A549 (cell line): ENCODE measurements around the gene ADGRG6. TPM values are rescaled to one million over a fixed set of nuclear protein-coding genes. Genes with fewer than 3 reads are reported as not detected.
A peak's percentile ranks its signal among the peaks of the same experiment; 100 is the strongest.

ENCODE experiments used
- ATAC-seq, 2 experiments: fragments of 200-7000 bp in 1 of 2; fragments of >200 bp in 1 of 2; cut with Nextera tagmentation in 1 of 2; cut with Tn5 transposase in 1 of 2; 3 replicates each; pipeline versions ENCODE4 v1.8.0 to v1.9.1; 2018 to 2020; ENCODE audit warnings: mild to moderate bottlenecking in 1 of 2, moderate library complexity in 1 of 2
- CTCF ChIA-PET: fragments of 300-600 bp; sonication (Branson Sonifier 250); formaldehyde crosslinking; extraction: SDS; loops from one replicate; lab custom pipeline; 2021; ENCODE audit warnings: antibody characterized with exemption, inconsistent platforms; lab: Yijun Ruan, JAX
- POLR2A ChIA-PET: fragments of 350-600 bp; formaldehyde crosslinking; extraction: SDS; loops from one replicate; lab custom pipeline; 2021; ENCODE audit warnings: antibody characterized with exemption, inconsistent platforms; lab: Yijun Ruan, JAX
- DNase-seq, 2 experiments: peaks; one replicate each; pipeline versions ENCODE4 v3.0.0 to v3.0.0-alpha.2; 2011 to 2016; ENCODE audit warnings: low read depth in 1 of 2, low spot score in 1 of 2
- FAIRE-seq: peaks from 2 replicates; lab custom pipeline; 2011; peaks lifted over from hg19 to GRCh38; lab: Jason Lieb, UNC
- H3K27ac ChIP-seq, 2 experiments: fragments of >200 bp; sonication (Bioruptor Twin); formaldehyde crosslinking; 3 replicates each; pipeline ENCODE4 v1.5.1; 2016 to 2017
- H3K4me1 ChIP-seq: fragments of >200 bp; sonication (Bioruptor Twin); formaldehyde crosslinking; 3 replicates; pipeline ENCODE4 v1.6.1; 2016
- H3K4me2 ChIP-seq: fragments of >200 bp; sonication (Bioruptor Twin); formaldehyde crosslinking; 3 replicates; pipeline ENCODE4 v1.6.1; 2016
- H3K4me3 ChIP-seq: fragments of >200 bp; sonication (Bioruptor Twin); formaldehyde crosslinking; 3 replicates; pipeline ENCODE4 v1.5.1; 2016
- H3K9me3 ChIP-seq: fragments of >200 bp; sonication (Bioruptor Twin); formaldehyde crosslinking; 3 replicates; pipeline ENCODE4 v1.6.1; 2016
- ATOH8 ChIP-seq: fragments of 250-450 bp; sonication (Bioruptor Pico); IDR thresholded peaks from 2 replicates; pipeline ENCODE4 v1.5.0; 2020; ENCODE audit warnings: low read depth, mild to moderate bottlenecking, moderate library complexity
- E2F6 ChIP-seq: IDR thresholded peaks from 2 replicates; pipeline ENCODE4 v1.6.1; 2012; ENCODE audit warnings: low read depth, borderline replicate concordance
- FOXS1 ChIP-seq: fragments of 250-450 bp; sonication (Bioruptor Pico); IDR thresholded peaks from 2 replicates; pipeline ENCODE4 v1.5.0; 2020; ENCODE audit warnings: mild to moderate bottlenecking, moderate library complexity
- GATA3 ChIP-seq: IDR thresholded peaks from 2 replicates; pipeline ENCODE4 v1.6.1; 2012; ENCODE audit warnings: borderline replicate concordance
- HES2 ChIP-seq: fragments of >200 bp; sonication (Bioruptor Twin); formaldehyde crosslinking; IDR thresholded peaks from 2 replicates; pipeline ENCODE4 v1.6.1; 2016
- HEYL ChIP-seq: fragments of 250-450 bp; sonication (Bioruptor Pico); IDR thresholded peaks from 2 replicates; pipeline ENCODE4 v1.8.0; 2021; ENCODE audit warnings: mild to moderate bottlenecking, moderate library complexity
- HMGXB4 ChIP-seq: fragments of 250-450 bp; sonication (Bioruptor Pico); IDR thresholded peaks from 2 replicates; pipeline ENCODE4 v1.5.0; 2021; ENCODE audit warnings: mild to moderate bottlenecking, moderate library complexity, borderline replicate concordance
- HOXA7 ChIP-seq: fragments of 250-450 bp; sonication (Bioruptor Pico); IDR thresholded peaks from 2 replicates; pipeline ENCODE4 v1.5.0; 2020; ENCODE audit warnings: mild to moderate bottlenecking, moderate library complexity
- JUN ChIP-seq, 2 experiments: fragments of >200 bp; sonication (Bioruptor Twin); formaldehyde crosslinking; IDR thresholded peaks; 2 replicates in 1 of 2; 3 replicates in 1 of 2; pipeline ENCODE4 v1.6.1; 2016 to 2017
- JUNB ChIP-seq: fragments of >200 bp; sonication (Bioruptor Twin); formaldehyde crosslinking; IDR thresholded peaks from 2 replicates; pipeline ENCODE4 v1.6.1; 2016
- KDM5A ChIP-seq: fragments of 200-600 bp; sonication (generic); IDR thresholded peaks from 2 replicates; pipeline ENCODE4 v1.6.1; 2016; ENCODE audit warnings: antibody characterized with exemption, mild to moderate bottlenecking
- MAFK ChIP-seq: fragments of 450-650 bp; IDR thresholded peaks from 2 replicates; pipeline ENCODE4 v1.6.1; 2014; ENCODE audit not compliant: partially characterized antibody
- MAZ ChIP-seq: fragments of 150-350 bp; IDR thresholded peaks from 2 replicates; pipeline ENCODE4 v1.6.1; 2014; ENCODE audit warnings: antibody characterized with exemption, low read depth, low read length, borderline replicate concordance
- POLR2A ChIP-seq: IDR thresholded peaks from 2 replicates; pipeline ENCODE4 v1.6.1; 2012; ENCODE audit warnings: mild to moderate bottlenecking, low read length
- POLR2AphosphoS2 ChIP-seq: conservative IDR thresholded peaks from 2 replicates; pipeline ENCODE4 v1.6.1; 2012; ENCODE audit warnings: low read length, improper control_type of control experiment, inconsistent platforms
- RARB ChIP-seq: fragments of 250-450 bp; sonication (Bioruptor Pico); IDR thresholded peaks from 2 replicates; pipeline ENCODE4 v1.8.0; 2021; ENCODE audit warnings: mild to moderate bottlenecking, moderate library complexity
- RCOR1 ChIP-seq: fragments of 150-350 bp; IDR thresholded peaks from 2 replicates; pipeline ENCODE4 v1.6.1; 2014; ENCODE audit warnings: antibody characterized with exemption, low read length, low read depth
- ZC3H11A ChIP-seq: fragments of 450-650 bp; IDR thresholded peaks from 2 replicates; pipeline ENCODE4 v1.6.1; 2014; ENCODE audit warnings: antibody characterized with exemption, mild to moderate bottlenecking
- ZNF302 ChIP-seq: fragments of 250-450 bp; sonication (Bioruptor Pico); IDR thresholded peaks from 2 replicates; pipeline ENCODE4 v1.9.0; 2021; ENCODE audit warnings: inconsistent platforms, mild to moderate bottlenecking, moderate library complexity
- WGBS: methylation state at CpG from one replicate; pipeline ENCODE4 v1.1.6; 2017; ENCODE audit errors: missing lambda C conversion rate; 5-methylcytosine and 5-hydroxymethylcytosine counted together
- polyA plus RNA-seq, 4 experiments: library from polyadenylated mRNA; depleted of rRNA in 3 of 4; stranded (reverse); fragments of >200 nt; fragmentation: RNase III in 1 of 4; extraction: RNeasy Plus Mini Kit Qiagen cat#74134 plus additional on column Dnase treatment in 1 of 4; gene quantifications; 2 replicates in 3 of 4; 3 replicates in 1 of 4; pipeline ENCODE4 v1.2.3, GENCODE V29; 2011 to 2017
- TF ChIP-seq, protein P1 (sequence below): fragments of 150-350 bp; IDR thresholded peaks from 2 replicates; pipeline ENCODE4 v1.6.1; 2014; ENCODE audit warnings: low read depth, mild to moderate bottlenecking, low read length

ADGRG6 gene
- polyA plus RNA-seq, 2 of the 4 experiments (the other 2 are of a cell fraction): 55.4 to 181 TPM

DNA sequence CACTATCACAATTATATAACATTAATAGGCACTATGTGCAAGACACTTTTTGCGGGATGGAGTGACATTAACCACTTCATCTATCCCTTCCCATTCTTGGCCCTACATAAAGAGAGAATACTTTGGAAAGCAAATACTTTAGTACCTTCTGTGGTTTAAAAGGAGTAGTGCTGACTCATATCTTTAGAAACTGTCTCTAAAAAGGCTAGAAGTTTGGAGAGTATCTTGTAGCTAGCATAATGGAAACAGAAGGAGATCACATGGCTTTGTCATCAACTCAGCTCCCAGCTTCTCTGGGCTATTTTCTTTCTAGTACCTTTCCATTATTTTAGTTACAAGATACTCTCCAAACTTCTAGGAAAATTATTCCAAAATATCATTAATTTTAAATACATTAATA is 157.5 kb downstream of the ADGRG6 start:
- CTCF ChIA-PET: interaction anchor here (1.3 to 2.0 kb wide), 2 partner anchors 15 to 312 kb away, joined by 4 to 5 read pairs; partner anchors contain the start of genes NMBR and VTA1
- POLR2A ChIA-PET: no interaction called here

DNA sequence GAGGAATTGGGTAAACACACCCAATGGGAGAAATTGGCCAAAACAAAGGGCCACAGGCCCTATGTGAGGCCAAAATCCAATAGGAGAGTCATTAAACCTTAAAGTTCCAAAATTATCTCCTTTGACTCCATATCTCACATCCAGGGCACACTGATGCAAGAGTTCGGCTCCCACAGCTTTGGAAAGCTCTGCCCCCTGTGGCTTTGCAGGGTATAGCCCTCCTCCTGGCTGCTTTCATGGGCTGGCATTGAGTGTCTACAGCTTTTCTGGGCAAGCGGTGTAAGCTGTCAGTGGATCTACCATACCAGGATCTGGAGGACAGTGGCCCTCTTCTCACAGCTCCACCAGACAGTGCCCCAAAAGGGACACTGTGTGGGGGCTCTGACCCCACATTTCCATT is 160.5 kb downstream of the ADGRG6 start:
- Histone ChIP-seq H3K4me2 (no peak overlapping the region), H3K4me1 (no peaks in the 10 kb centered on the region), H3K4me3 (no peak overlapping the region), H3K27ac (no peak overlapping the region), H3K9me3 (peaks cover 16% of the 10 kb centered on the region; the same call in 2 of the 3 replicates)
- DNase-seq (peak in 1 of 2 experiments; percentile 12), FAIRE-seq (no peak), ATAC-seq (peak in 1 of 2 experiments; percentile 64; a peak in 3 of 6 replicates)
- TF ChIP-seq RCOR1: no peak
- 0 out of 2 replicates have a peak, but pooled peaks have one; percentile 43 for TF ChIP-seq POLR2AphosphoS2
- POLR2A ChIA-PET: no interaction called here
- CTCF ChIA-PET: interaction anchor here (1.0 to 1.3 kb wide), 2 partner anchors 13 to 306 kb away, joined by 4 read pairs; no protein-coding TSS in a partner anchor
- WGBS: 92% methylated on average over 2 of the region's 2 CpGs

More for the DNA sequence above, 157.5 kb downstream of the ADGRG6 start:
- Histone ChIP-seq H3K4me3 (no peak overlapping the region), H3K4me2 (no peak overlapping the region), H3K27ac (no peak overlapping the region), H3K4me1 (no peaks in the 10 kb centered on the region), H3K9me3 (peaks cover 16% of the 10 kb centered on the region; the same call in 2 of the 3 replicates)
- no peak for FAIRE-seq
- 87% methylated on average over 1 of the region's 1 CpG for WGBS
- no peak for ATAC-seq
- peak; percentile 22 for TF ChIP-seq MAFK
- TF ChIP-seq FOXS1: no peak
- TF ChIP-seq, all 56 proteins: peak for 1
- no peak for DNase-seq

DNA sequence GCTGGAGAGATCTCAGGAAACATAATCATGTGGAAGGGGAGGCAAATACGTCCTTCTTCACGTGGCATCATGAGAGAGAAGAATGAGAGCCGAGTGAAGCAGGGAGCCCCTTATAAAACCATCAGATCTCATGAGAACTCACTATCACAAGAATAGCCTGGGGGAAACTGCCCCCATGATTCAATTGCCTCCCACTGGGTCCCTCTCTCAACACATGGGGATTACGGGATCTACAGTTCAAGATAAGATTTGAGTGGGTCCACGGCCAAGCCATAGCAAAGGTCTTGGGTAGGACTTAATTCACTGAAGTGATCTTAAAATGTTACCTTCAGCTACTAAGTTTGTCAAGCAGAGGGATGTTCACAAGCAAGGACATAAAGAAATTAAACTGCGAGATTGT is 162.2 kb downstream of the ADGRG6 start:
- Histone ChIP-seq H3K27ac (no peak overlapping the region), H3K4me2 (no peak overlapping the region), H3K4me3 (no peak overlapping the region), H3K4me1 (no peaks in the 10 kb centered on the region), H3K9me3 (peaks cover 16% of the 10 kb centered on the region; the same call in 2 of the 3 replicates)
- ATAC-seq (no peak), FAIRE-seq (no peak), DNase-seq (no peak)
- WGBS: 62% methylated on average over 6 of the region's 6 CpGs
- ChIA-PET CTCF (no interaction called here), POLR2A (no interaction called here)
- no peak for TF ChIP-seq ZC3H11A
- TF ChIP-seq ZNF302 (CRISPR knock-in tag): no peak
- no peak for TF ChIP-seq JUN (IDR thresholded peaks at IDR 0.05)

DNA sequence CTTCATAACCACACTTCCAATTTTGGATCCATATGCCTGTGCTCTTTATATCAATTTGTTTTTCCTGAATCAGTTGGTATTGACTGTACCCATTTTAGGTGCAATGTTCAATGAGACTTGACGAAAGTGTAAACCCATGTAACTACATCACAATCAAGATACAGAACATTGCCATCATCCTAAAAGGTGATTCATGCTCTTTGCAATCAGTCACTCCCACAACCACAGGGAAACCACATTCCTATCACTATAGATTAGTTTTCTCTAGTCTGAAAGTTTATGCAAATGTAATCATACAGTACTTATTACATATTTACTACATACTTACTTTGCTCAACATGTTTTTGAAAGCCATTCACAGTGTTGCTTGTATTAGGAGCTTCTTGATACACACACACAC is 167.4 kb downstream of the ADGRG6 start:
- ATAC-seq (no peak), DNase-seq (no peak), FAIRE-seq (no peak)
- no peak overlapping the region for H3K4me3 ChIP-seq
- H3K4me1 ChIP-seq: no peaks in the 10 kb centered on the region
- ChIA-PET POLR2A (no interaction called here), CTCF (no interaction called here)
- no peak overlapping the region for H3K4me2 ChIP-seq
- TF ChIP-seq JUNB (no peak), MAZ (no peak), POLR2A (no peak), MAFK (no peak), RARB (no peak), HMGXB4 (CRISPR knock-in tag) (no peak)
- H3K9me3 ChIP-seq: no peaks in the 10 kb centered on the region
- 11% methylated on average over 1 of the region's 1 CpG for WGBS
- no peak overlapping the region for H3K27ac ChIP-seq

DNA sequence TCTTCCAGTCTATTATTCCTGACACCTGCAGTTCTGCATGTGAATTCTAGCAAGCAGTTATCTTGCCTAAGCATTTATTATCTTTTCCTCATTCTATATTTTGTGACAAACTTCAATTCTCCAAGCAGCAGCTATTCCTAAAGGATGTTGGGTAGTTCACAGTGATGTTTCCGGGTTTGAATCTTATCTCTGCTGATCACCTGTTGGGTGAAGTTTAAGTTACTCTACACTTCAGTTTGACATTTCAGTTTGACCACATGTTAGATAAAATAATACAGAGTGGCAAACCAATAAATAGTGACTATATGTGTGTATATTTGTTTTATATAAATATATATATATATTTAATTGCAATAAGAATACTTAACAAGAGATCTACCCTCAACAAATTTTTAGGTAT is 168.6 kb downstream of the ADGRG6 start:
- H3K4me3 ChIP-seq: no peak overlapping the region
- H3K4me2 ChIP-seq: no peak overlapping the region
- TF ChIP-seq HOXA7 (CRISPR knock-in tag): no peak
- no peak for TF ChIP-seq E2F6
- no peak for TF ChIP-seq JUN (IDR thresholded peaks at IDR 0.05)
- TF ChIP-seq HEYL (CRISPR knock-in tag): no peak
- no peak for TF ChIP-seq HES2
- TF ChIP-seq GATA3: no peak
- TF ChIP-seq, protein P1, sequence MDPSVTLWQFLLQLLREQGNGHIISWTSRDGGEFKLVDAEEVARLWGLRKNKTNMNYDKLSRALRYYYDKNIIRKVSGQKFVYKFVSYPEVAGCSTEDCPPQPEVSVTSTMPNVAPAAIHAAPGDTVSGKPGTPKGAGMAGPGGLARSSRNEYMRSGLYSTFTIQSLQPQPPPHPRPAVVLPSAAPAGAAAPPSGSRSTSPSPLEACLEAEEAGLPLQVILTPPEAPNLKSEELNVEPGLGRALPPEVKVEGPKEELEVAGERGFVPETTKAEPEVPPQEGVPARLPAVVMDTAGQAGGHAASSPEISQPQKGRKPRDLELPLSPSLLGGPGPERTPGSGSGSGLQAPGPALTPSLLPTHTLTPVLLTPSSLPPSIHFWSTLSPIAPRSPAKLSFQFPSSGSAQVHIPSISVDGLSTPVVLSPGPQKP: no peak
- no peak for TF ChIP-seq KDM5A
- no peak for TF ChIP-seq ATOH8
- FAIRE-seq: no peak
- no peak for DNase-seq
- ChIA-PET CTCF (interaction anchor here (0.7 kb wide), 1 partner anchor 323 kb away, joined by 3 read pairs; the partner anchor contains the start of genes NMBR and VTA1), POLR2A (no interaction called here)
- no peaks in the 10 kb centered on the region for H3K4me1 ChIP-seq
- no peak for ATAC-seq
- 45% methylated on average over 1 of the region's 1 CpG for WGBS
- no peak overlapping the region for H3K27ac ChIP-seq
- H3K9me3 ChIP-seq: no peaks in the 10 kb centered on the region
